Vagina (tissue), 2 donors: ENCODE results near the gene RUNX3.

ENCODE experiments used
- POLR2A ChIP-seq, 2 donors: fragments of 450-650 bp; IDR thresholded peaks; one replicate each; pipeline ENCODE4 v1.6.1; 2017; ENCODE audit warnings: antibody characterized with exemption in 2 of 2, mild to moderate bottlenecking in 2 of 2, moderate library complexity in 2 of 2
- TF ChIP-seq, protein P1 (sequence below), 3 experiments: fragments of 450-650 bp in 2 of 3; fragments of 200-600 bp in 1 of 3; sonication (generic) in 1 of 3; IDR thresholded peaks; one replicate each; pipeline ENCODE4 v1.5.1; 2017 to 2019; ENCODE audit warnings: antibody characterized with exemption in 3 of 3, mild to moderate bottlenecking in 2 of 3, moderate library complexity in 2 of 3

DNA sequence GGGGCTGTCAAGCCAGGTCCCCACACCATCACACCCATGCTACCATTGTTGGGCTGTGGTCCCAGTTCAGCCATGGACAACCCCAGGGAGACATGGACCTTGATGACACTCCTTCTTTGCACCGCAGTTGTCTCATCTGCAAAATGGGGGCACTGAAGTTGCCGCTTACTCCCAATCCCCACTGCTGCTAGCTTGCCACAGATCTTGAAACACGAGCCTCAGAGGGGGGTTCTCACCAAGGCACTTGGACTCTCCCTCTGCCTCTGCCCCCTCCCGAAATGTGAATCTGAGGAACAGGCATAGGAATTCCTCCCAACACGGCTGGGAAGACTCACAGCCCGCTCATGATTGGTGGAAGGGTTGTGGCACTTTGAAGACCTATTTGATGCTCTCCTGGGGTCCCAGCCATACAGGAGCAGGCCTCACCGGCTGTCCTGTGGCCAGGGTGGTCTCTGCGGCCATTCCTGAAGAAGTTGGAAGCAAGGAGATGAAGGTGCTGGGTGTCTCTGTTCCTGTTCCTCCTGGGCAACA lies 31.1 kb downstream of the RUNX3 start:
- TF ChIP-seq, protein P1, sequence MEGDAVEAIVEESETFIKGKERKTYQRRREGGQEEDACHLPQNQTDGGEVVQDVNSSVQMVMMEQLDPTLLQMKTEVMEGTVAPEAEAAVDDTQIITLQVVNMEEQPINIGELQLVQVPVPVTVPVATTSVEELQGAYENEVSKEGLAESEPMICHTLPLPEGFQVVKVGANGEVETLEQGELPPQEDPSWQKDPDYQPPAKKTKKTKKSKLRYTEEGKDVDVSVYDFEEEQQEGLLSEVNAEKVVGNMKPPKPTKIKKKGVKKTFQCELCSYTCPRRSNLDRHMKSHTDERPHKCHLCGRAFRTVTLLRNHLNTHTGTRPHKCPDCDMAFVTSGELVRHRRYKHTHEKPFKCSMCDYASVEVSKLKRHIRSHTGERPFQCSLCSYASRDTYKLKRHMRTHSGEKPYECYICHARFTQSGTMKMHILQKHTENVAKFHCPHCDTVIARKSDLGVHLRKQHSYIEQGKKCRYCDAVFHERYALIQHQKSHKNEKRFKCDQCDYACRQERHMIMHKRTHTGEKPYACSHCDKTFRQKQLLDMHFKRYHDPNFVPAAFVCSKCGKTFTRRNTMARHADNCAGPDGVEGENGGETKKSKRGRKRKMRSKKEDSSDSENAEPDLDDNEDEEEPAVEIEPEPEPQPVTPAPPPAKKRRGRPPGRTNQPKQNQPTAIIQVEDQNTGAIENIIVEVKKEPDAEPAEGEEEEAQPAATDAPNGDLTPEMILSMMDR (IDR thresholded peaks at IDR 0.05), result no peak
- TF ChIP-seq POLR2A (IDR thresholded peaks at IDR 0.05), result no peak
